Measurements from ENCODE around the gene KRT78.

DNA sequence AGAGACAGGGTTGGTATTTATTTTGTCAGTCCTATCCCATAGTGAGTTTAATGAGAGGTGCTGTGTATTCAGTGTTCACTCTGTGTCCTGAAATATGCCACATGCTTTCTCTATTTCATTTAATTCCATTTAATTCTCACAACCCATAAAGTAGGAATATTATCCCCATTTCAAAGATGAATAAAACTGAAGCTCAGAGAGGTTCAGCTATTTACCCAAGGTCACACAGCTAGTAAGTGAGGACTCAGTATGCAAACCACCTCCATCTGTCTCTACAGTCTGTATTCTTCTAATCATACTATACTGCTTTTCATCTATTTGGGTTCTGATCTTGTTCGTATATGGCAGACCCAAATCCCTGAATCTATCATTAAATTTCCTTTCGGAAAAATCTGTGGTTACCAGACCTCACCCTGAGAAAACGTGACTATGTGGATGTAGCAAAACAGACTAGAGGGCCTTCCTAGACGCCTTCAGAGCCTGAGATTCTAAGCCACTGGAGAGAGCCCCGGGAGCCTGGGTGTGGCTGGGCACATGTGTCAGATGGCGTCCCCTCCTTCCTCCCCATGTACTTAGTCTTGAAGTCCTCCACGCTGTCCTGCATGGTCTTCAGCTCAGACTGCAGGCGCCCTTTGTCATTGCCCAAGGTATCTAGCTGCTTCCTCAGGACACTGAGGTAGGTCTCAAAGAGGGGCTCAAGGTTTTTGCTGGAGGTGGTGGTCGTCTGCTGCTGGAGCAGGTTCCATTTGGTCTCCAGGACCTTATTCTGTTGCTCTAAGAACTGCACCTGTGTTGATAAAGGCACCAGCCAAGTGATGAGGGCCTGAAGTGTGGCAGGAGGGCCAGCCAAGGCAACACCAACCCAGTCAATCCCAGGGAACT lies 37.4 kb downstream of the KRT78 start:
- TF ChIP-seq, protein P1, sequence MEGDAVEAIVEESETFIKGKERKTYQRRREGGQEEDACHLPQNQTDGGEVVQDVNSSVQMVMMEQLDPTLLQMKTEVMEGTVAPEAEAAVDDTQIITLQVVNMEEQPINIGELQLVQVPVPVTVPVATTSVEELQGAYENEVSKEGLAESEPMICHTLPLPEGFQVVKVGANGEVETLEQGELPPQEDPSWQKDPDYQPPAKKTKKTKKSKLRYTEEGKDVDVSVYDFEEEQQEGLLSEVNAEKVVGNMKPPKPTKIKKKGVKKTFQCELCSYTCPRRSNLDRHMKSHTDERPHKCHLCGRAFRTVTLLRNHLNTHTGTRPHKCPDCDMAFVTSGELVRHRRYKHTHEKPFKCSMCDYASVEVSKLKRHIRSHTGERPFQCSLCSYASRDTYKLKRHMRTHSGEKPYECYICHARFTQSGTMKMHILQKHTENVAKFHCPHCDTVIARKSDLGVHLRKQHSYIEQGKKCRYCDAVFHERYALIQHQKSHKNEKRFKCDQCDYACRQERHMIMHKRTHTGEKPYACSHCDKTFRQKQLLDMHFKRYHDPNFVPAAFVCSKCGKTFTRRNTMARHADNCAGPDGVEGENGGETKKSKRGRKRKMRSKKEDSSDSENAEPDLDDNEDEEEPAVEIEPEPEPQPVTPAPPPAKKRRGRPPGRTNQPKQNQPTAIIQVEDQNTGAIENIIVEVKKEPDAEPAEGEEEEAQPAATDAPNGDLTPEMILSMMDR (IDR thresholded peaks at IDR 0.05): no peak
- TF ChIP-seq POLR2A (IDR thresholded peaks at IDR 0.05): no peak

All from testis (tissue), 2 donors.